ENCODE data around the gene EYS. TPM values are rescaled to one million over a fixed set of nuclear protein-coding genes. Genes with fewer than 3 reads are reported as not detected.

EYS gene
- total RNA-seq, 1 experiment from 2014 or later, result not detected

- H3K36me3 ChIP-seq (ENCODE audit: control insufficient read depth in 1 of 2, insufficient read depth in 2 of 2, low read length in 2 of 2), result no peaks in the 10 kb centered on the region
- H3K4me3 ChIP-seq (replicated peaks in 1 of 2; ENCODE audit: low read depth in 1 of 2, low read length in 2 of 2), result no peak overlapping the region
- intact Hi-C loops (cut with micrococcal nuclease), result no loop called here
- no peak overlapping the region for H3K27ac ChIP-seq (ENCODE audit: low read depth, low read length)
- H3K9ac ChIP-seq (ENCODE audit: low read length), result no peak overlapping the region
- H4K20me1 ChIP-seq (ENCODE audit: insufficient read depth), result no peaks in the 10 kb centered on the region
- no peak for DNase-seq (ENCODE audit: low read depth, low spot score)
- H3K9me3 ChIP-seq (ENCODE audit: control insufficient read depth in 1 of 2, insufficient read depth in 1 of 2, low read depth in 1 of 2, low read length in 2 of 2), result no peaks in the 10 kb centered on the region
- TF ChIP-seq ZBTB33 (IDR thresholded peaks at IDR 0.05; ENCODE audit: extremely low read depth, insufficient replicate concordance, low read length), result no peak
- TF ChIP-seq EZH2 (IDR thresholded peaks at IDR 0.05), result no peak
- peak in 2 of 3 experiments; percentile 9 to 14; a peak in 1 of 6 replicates for TF ChIP-seq CTCF (IDR thresholded peaks at IDR 0.05 in 2 of 3, conservative IDR thresholded peaks at IDR 0.05 in 1 of 3; ENCODE audit: borderline replicate concordance in 1 of 3, insufficient read depth in 1 of 3, low read depth in 2 of 3, low read length in 2 of 3)
- TF ChIP-seq CBX3 (IDR thresholded peaks at IDR 0.05; ENCODE audit: low read depth), result no peak
- no peak for TF ChIP-seq SP1 (IDR thresholded peaks at IDR 0.05; ENCODE audit: low read depth)
- TF ChIP-seq FOSL1 (IDR thresholded peaks at IDR 0.05; ENCODE audit: low read depth), result no peak
- TF ChIP-seq EZH2phosphoT487 (IDR thresholded peaks at IDR 0.05; ENCODE audit: borderline replicate concordance), result no peak
- no peak for TF ChIP-seq YY1 (IDR thresholded peaks at IDR 0.05; ENCODE audit: extremely low read depth, insufficient replicate concordance, low read depth, low read length)
- no peak for TF ChIP-seq POLR2AphosphoS5 (IDR thresholded peaks at IDR 0.05; ENCODE audit: low read depth, low read length)
- TF ChIP-seq, protein P1, sequence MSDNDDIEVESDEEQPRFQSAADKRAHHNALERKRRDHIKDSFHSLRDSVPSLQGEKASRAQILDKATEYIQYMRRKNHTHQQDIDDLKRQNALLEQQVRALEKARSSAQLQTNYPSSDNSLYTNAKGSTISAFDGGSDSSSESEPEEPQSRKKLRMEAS (IDR thresholded peaks at IDR 0.05), result no peak
- no peak for TF ChIP-seq ELF1 (IDR thresholded peaks at IDR 0.05; ENCODE audit: borderline replicate concordance, low read depth)
- no peak for TF ChIP-seq SIN3A (IDR thresholded peaks at IDR 0.05; ENCODE audit: low read depth)
- TF ChIP-seq RAD21 (IDR thresholded peaks at IDR 0.05; ENCODE audit: low read depth), result 0 out of 2 replicates have a peak, but pooled peaks have one; percentile 4
- TF ChIP-seq, protein P2, sequence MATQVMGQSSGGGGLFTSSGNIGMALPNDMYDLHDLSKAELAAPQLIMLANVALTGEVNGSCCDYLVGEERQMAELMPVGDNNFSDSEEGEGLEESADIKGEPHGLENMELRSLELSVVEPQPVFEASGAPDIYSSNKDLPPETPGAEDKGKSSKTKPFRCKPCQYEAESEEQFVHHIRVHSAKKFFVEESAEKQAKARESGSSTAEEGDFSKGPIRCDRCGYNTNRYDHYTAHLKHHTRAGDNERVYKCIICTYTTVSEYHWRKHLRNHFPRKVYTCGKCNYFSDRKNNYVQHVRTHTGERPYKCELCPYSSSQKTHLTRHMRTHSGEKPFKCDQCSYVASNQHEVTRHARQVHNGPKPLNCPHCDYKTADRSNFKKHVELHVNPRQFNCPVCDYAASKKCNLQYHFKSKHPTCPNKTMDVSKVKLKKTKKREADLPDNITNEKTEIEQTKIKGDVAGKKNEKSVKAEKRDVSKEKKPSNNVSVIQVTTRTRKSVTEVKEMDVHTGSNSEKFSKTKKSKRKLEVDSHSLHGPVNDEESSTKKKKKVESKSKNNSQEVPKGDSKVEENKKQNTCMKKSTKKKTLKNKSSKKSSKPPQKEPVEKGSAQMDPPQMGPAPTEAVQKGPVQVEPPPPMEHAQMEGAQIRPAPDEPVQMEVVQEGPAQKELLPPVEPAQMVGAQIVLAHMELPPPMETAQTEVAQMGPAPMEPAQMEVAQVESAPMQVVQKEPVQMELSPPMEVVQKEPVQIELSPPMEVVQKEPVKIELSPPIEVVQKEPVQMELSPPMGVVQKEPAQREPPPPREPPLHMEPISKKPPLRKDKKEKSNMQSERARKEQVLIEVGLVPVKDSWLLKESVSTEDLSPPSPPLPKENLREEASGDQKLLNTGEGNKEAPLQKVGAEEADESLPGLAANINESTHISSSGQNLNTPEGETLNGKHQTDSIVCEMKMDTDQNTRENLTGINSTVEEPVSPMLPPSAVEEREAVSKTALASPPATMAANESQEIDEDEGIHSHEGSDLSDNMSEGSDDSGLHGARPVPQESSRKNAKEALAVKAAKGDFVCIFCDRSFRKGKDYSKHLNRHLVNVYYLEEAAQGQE (IDR thresholded peaks at IDR 0.05; ENCODE audit: low read depth), result no peak
- TF ChIP-seq ZNF274 (IDR thresholded peaks at IDR 0.05; ENCODE audit: low read depth, low read length), result no peak
- TF ChIP-seq TCF7L2 (IDR thresholded peaks at IDR 0.05; ENCODE audit: borderline replicate concordance, extremely low read depth, insufficient read depth, insufficient read length), result no peak
- POLR2A ChIA-PET, result no interaction called here
- H2AFZ ChIP-seq (ENCODE audit: low read depth, low read length, poor library complexity, severe bottlenecking), result no peak overlapping the region
- no peak overlapping the region for H3K4me2 ChIP-seq (ENCODE audit: low read length)
- H3K27me3 ChIP-seq (ENCODE audit: insufficient read depth, low read length), result no peaks in the 10 kb centered on the region
- peak; percentile 42; the same call in 1 of the 2 replicates for ATAC-seq
- no peaks in the 10 kb centered on the region for H3K4me1 ChIP-seq (ENCODE audit: control insufficient read depth in 1 of 2, insufficient read depth in 2 of 2, low read length in 2 of 2)
- no TSS peak for BruUV-seq (replicated peaks)
- CTCF ChIA-PET, result interaction anchor here (0.7 to 3.2 kb wide), 4 partner anchors 10 to 466 kb away, joined by 3 to 11 read pairs (median 3); no protein-coding TSS in a partner anchor
- H3K9me2 ChIP-seq (ENCODE audit: insufficient read depth), result no peaks in the 10 kb centered on the region
- RAD21 ChIA-PET (ENCODE audit: low non-redundant PET in 1 of 2, low total read pairs in 2 of 2, uncharacterized antibody in 2 of 2, unreplicated experiment in 2 of 2), result no interaction called here
- H3K79me2 ChIP-seq (ENCODE audit: insufficient read depth, low read length), result no peaks in the 10 kb centered on the region
Observed at GRCh38 chr6:63813566-63814120, 1893.4 kb downstream of the EYS start.
